H1 (cell line): Measurements from ENCODE around the gene PPP2R2B.

Experiments
- CREB1 ChIP-seq: IDR thresholded peaks from 2 replicates; pipeline ENCODE4 v1.6.1; 2012; ENCODE audit warnings: inconsistent platforms
- NRF1 ChIP-seq: IDR thresholded peaks from 2 replicates; pipeline ENCODE4 v1.6.1; 2011; ENCODE audit warnings: mild to moderate bottlenecking, low read depth, low read length, improper control_type of control experiment
- POLR2AphosphoS5 ChIP-seq: IDR thresholded peaks from 2 replicates; pipeline ENCODE4 v1.6.1; 2011; ENCODE audit warnings: low read depth, low read length
- RXRA ChIP-seq: IDR thresholded peaks from 2 replicates; pipeline ENCODE4 v1.6.1; 2011; ENCODE audit warnings: low read depth, mild to moderate bottlenecking, low read length, moderate library complexity; ENCODE audit not compliant: insufficient read depth
- TF ChIP-seq, protein P1 (sequence below): IDR thresholded peaks from 2 replicates; pipeline ENCODE4 v1.6.1; 2012; ENCODE audit warnings: inconsistent platforms

DNA sequence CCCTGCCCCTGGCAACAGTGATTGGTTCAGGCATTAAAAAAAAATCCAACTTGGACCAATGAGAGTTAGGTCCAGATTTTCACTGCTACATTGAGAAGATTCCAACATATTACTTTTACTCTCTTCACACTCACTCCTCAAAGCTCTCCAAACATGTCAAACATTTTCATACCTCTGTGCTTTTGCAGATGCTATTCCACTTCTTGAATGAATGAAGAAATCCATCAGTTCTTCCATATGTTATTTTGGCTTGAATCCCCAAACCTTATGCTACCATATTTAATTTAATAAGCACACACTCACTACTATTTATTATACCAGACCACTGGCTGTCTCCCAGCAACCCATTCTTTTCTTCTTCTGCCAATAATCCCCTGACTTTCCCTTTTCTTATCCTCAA, 87.1 kb downstream of the PPP2R2B start:
- TF ChIP-seq, protein P1, sequence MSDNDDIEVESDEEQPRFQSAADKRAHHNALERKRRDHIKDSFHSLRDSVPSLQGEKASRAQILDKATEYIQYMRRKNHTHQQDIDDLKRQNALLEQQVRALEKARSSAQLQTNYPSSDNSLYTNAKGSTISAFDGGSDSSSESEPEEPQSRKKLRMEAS = no peak
- no peak for TF ChIP-seq POLR2AphosphoS5
- TF ChIP-seq RXRA = no peak
- TF ChIP-seq NRF1 = no peak
- TF ChIP-seq CREB1 = no peak
